HepG2 (cell line): ENCODE data around the gene PDCD10. TPM values are rescaled to one million over a fixed set of nuclear protein-coding genes. Genes with fewer than 3 reads are reported as not detected.

Experiments used
- ATAC-seq: fragments of 200-7000 bp; cut with Tn5 transposase; 3 replicates; pipeline ENCODE4 v1.9.1; 2020; ENCODE audit warnings: mild to moderate bottlenecking, moderate library complexity
- BruUV-seq: library from RNA; stranded (reverse); fragments of 400-500 nt; replicated peaks from 2 replicates; lab custom pipeline; 2021; lab: Mats Ljungman, UMichigan
- CTCF ChIA-PET: fragments of 300-600 bp; formaldehyde crosslinking; extraction: SDS; loops from one replicate; lab custom pipeline; 2021; ENCODE audit warnings: low total read pairs, inconsistent platforms, low intra/inter-chr PET ratio; lab: Yijun Ruan, JAX
- POLR2A ChIA-PET: fragments of 350-600 bp; sonication (Branson Sonifier 250); formaldehyde crosslinking; loops from one replicate; lab custom pipeline; 2020; ENCODE audit warnings: antibody characterized with exemption, inconsistent platforms; lab: Yijun Ruan, JAX
- DNase-seq: peaks from one replicate; pipeline ENCODE4 v3.0.0-alpha.2; 2015; ENCODE audit warnings: low spot score
- FAIRE-seq: peaks from 3 replicates; lab custom pipeline; 2011; peaks lifted over from hg19 to GRCh38; lab: Jason Lieb, UNC
- H2AFZ ChIP-seq: one replicate; pipeline ENCODE4 v1.6.1; 2011; ENCODE audit warnings: low read length, inconsistent platforms
- H3K27ac ChIP-seq: fragments of 300-600 bp; 3 replicates; pipeline ENCODE4 v1.8.0; 2011; ENCODE audit warnings: mixed run types, mild to moderate bottlenecking, mixed read lengths, low read length, inconsistent platforms; ENCODE audit not compliant: insufficient read depth; ENCODE audit errors: extremely low read length
- H3K27me3 ChIP-seq, 2 experiments: fragments of 200-600 bp in 1 of 2; 2 replicates in 1 of 2; 3 replicates in 1 of 2; pipeline versions ENCODE4 v1.6.0 to v1.8.0; 2011; ENCODE audit warnings: low read length in 2 of 2, mild to moderate bottlenecking in 2 of 2, moderate library complexity in 2 of 2, inconsistent platforms in 1 of 2; ENCODE audit not compliant: insufficient read depth in 2 of 2, control insufficient read depth in 1 of 2
- H3K36me3 ChIP-seq, 2 experiments: fragments of 200-600 bp in 1 of 2; replicated peaks in 1 of 2; 2 replicates in 1 of 2; 3 replicates in 1 of 2; pipeline versions ENCODE4 v1.5.1 to v1.8.0; 2011; ENCODE audit warnings: low read length in 2 of 2, inconsistent platforms in 1 of 2; ENCODE audit not compliant: insufficient read depth in 2 of 2, control insufficient read depth in 1 of 2
- H3K4me1 ChIP-seq: 2 replicates; pipeline ENCODE4 v1.5.1; 2012; ENCODE audit warnings: low read length, inconsistent platforms; ENCODE audit not compliant: insufficient read depth
- H3K4me2 ChIP-seq: 2 replicates; pipeline ENCODE4 v1.6.0; 2011; ENCODE audit warnings: low read depth, low read length, inconsistent platforms
- H3K4me3 ChIP-seq, 3 experiments: fragments of 200-600 bp in 1 of 3; sonication (generic), shearing (Covaris generic) in 1 of 3; replicated peaks in 1 of 3; 2 replicates each; pipeline ENCODE4 v1.5.1; 2011 to 2016; ENCODE audit warnings: low read length in 3 of 3, inconsistent platforms in 2 of 3, low read depth in 2 of 3, mild to moderate bottlenecking in 2 of 3, control low read depth in 1 of 3, mixed read lengths in 1 of 3; ENCODE audit not compliant: insufficient read depth in 1 of 3
- H3K79me2 ChIP-seq: one replicate; pipeline ENCODE4 v1.6.1; 2011; ENCODE audit warnings: low read length, inconsistent platforms; ENCODE audit not compliant: insufficient read depth
- H3K9ac ChIP-seq: 2 replicates; pipeline ENCODE4 v1.6.0; 2011; ENCODE audit warnings: mild to moderate bottlenecking, low read depth, low read length, inconsistent platforms; ENCODE audit not compliant: insufficient read depth
- H3K9me3 ChIP-seq: 2 replicates; pipeline ENCODE4 v1.5.1; 2012; ENCODE audit warnings: mild to moderate bottlenecking, low read length
- H4K20me1 ChIP-seq: 2 replicates; pipeline ENCODE4 v1.6.0; 2011; ENCODE audit warnings: inconsistent platforms, mild to moderate bottlenecking, low read length, moderate library complexity; ENCODE audit not compliant: insufficient read depth
- EP300 ChIP-seq, 3 experiments: sonication (generic) in 1 of 3; formaldehyde crosslinking in 1 of 3; IDR thresholded peaks; 2 replicates each; pipeline versions ENCODE4 v1.5.1 to v1.6.1; 2011 to 2020; ENCODE audit warnings: low read depth in 2 of 3, low read length in 2 of 3, borderline replicate concordance in 1 of 3, improper control_type of control experiment in 1 of 3, mild to moderate bottlenecking in 1 of 3, missing genetic modification reagents in 1 of 3, moderate library complexity in 1 of 3
- FOXK1 ChIP-seq: sonication (generic); formaldehyde crosslinking; IDR thresholded peaks from 2 replicates; pipeline ENCODE4 v1.4.0; 2020; ENCODE audit warnings: low read depth, missing genetic modification reagents, borderline replicate concordance
- HMG20B ChIP-seq: conservative IDR thresholded peaks from 2 replicates; pipeline ENCODE4 v1.6.1; 2016; ENCODE audit warnings: missing genetic modification reagents, missing compliant biosample characterization
- SMARCC2 ChIP-seq: fragments of 450-650 bp; IDR thresholded peaks from 2 replicates; pipeline ENCODE4 v1.6.1; 2017; ENCODE audit warnings: antibody characterized with exemption, mild to moderate bottlenecking
- SP1 ChIP-seq, 2 experiments: fragments of 450-650 bp in 1 of 2; sonication (generic) in 1 of 2; formaldehyde crosslinking in 1 of 2; IDR thresholded peaks; 2 replicates each; pipeline versions ENCODE4 v1.4.0 to v1.6.1; 2016 to 2020; ENCODE audit warnings: missing genetic modification reagents in 1 of 2
- SP5 ChIP-seq: IDR thresholded peaks from 2 replicates; pipeline ENCODE4 v1.6.1; 2016; ENCODE audit warnings: low read depth, borderline replicate concordance
- TOPORS ChIP-seq: sonication (generic); formaldehyde crosslinking; IDR thresholded peaks from 2 replicates; pipeline ENCODE4 v1.8.0; 2023; ENCODE audit warnings: mild to moderate bottlenecking, missing genetic modification reagents
- ZNF451 ChIP-seq: sonication (generic); formaldehyde crosslinking; IDR thresholded peaks from 2 replicates; pipeline ENCODE4 v1.5.0; 2020; ENCODE audit warnings: mild to moderate bottlenecking, missing genetic modification reagents
- ZNF607 ChIP-seq: sonication (generic); formaldehyde crosslinking; IDR thresholded peaks from 2 replicates; pipeline ENCODE4 v1.5.1; 2020; ENCODE audit warnings: missing genetic modification reagents, mild to moderate bottlenecking, borderline replicate concordance
- WGBS: methylation state at CpG from one replicate; pipeline ENCODE4 v1.1.6; 2017; ENCODE audit warnings: low lambda C conversion rate; 5-methylcytosine and 5-hydroxymethylcytosine counted together
- in situ Hi-C: cut with HindIII; loops from 2 replicates; pipeline ENCODE4 v1.10.0; 2017; ENCODE audit warnings: low pct_unique_long_range_greater_than_20kb; ENCODE audit not compliant: extremely low pct_ligation_motif_present
- intact Hi-C: fragments of 100-400 bp; cut with micrococcal nuclease; formaldehyde crosslinking; loops from one replicate; pipeline ENCODE4 v1.10.0; 2022; ENCODE audit not compliant: unreplicated experiment
- polyA plus RNA-seq, 8 experiments: library from polyadenylated mRNA; depleted of rRNA in 3 of 8; stranded (reverse) in 7 of 8; unstranded in 1 of 8; fragments of >200 nt; fragmentation: Illumina TruSeq in 4 of 8; extraction: Trizol in 4 of 8; gene quantifications; 2 replicates each; pipeline versions ENCODE4 v1.2.1 to v1.2.3, GENCODE V29; 2011 to 2016; ENCODE audit warnings: low read depth in 4 of 8, missing spikeins in 1 of 8, mixed read lengths in 1 of 8; ENCODE audit not compliant: insufficient read depth in 1 of 8
- total RNA-seq, 5 experiments: library from RNA; depleted of rRNA; stranded (reverse); fragments of >200 nt; fragmentation: Illumina TruSeq; extraction: Trizol; gene quantifications; 2 replicates each; pipeline ENCODE4 v1.2.3, GENCODE V29; 2016; ENCODE audit warnings: low read depth in 1 of 5
- TF ChIP-seq, protein P1 (sequence below): sonication (generic); formaldehyde crosslinking; conservative IDR thresholded peaks from 2 replicates; pipeline ENCODE4 v1.5.0; 2020; ENCODE audit warnings: missing genetic modification reagents
- TF ChIP-seq, protein P2 (sequence below): sonication (generic); formaldehyde crosslinking; IDR thresholded peaks from 2 replicates; pipeline ENCODE4 v1.8.1; 2022; ENCODE audit warnings: mild to moderate bottlenecking, missing genetic modification reagents
- TF ChIP-seq, protein P3 (sequence below): IDR thresholded peaks from 2 replicates; pipeline ENCODE4 v1.6.1; 2016; ENCODE audit warnings: mild to moderate bottlenecking

The PDCD10 gene
- total and polyA plus RNA-seq, 2 of the 13 experiments (the other 11 are each of a cell fraction or from before 2014, with no cell fraction given) = 48.5 to 53.9 TPM

DNA sequence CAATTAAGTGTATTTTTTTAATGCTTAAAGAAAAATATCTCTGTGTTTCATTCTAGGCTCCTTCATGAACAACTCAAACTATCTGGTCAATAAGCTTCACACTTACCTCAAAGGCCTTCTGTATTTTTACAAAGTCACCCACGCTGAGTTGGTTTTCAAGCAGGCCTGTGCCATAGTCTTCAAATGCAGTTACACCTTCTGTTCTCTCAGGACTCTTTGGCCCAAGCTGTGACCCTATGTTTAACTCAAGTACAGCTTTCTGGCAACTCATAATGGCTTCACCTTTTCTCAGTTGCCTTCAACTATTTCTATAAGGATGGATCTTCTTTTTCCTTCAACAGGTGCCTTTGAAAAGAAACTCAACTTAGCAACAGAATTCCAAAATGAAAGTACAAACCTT, 81.5 kb downstream of the PDCD10 start:
- Histone ChIP-seq H4K20me1 (no peaks in the 10 kb centered on the region), H3K4me1 (no peaks in the 10 kb centered on the region), H3K36me3 (no peaks in the 10 kb centered on the region), H3K4me2 (no peak overlapping the region), H3K9me3 (no peaks in the 10 kb centered on the region), H3K27ac (no peak overlapping the region), H2AFZ (no peak overlapping the region), H3K4me3 (no peak overlapping the region), H3K9ac (no peak overlapping the region), H3K27me3 (no peaks in the 10 kb centered on the region), H3K79me2 (no peaks in the 10 kb centered on the region)
- no peak for ATAC-seq
- in situ Hi-C loops = no loop called here
- intact Hi-C loops = no loop called here
- WGBS = 69% methylated on average over 1 of the region's 1 CpG
- FAIRE-seq = no peak
- ChIA-PET POLR2A (no interaction called here), CTCF (no interaction called here)
- no peak for TF ChIP-seq FOXK1
- TF ChIP-seq, protein P1, sequence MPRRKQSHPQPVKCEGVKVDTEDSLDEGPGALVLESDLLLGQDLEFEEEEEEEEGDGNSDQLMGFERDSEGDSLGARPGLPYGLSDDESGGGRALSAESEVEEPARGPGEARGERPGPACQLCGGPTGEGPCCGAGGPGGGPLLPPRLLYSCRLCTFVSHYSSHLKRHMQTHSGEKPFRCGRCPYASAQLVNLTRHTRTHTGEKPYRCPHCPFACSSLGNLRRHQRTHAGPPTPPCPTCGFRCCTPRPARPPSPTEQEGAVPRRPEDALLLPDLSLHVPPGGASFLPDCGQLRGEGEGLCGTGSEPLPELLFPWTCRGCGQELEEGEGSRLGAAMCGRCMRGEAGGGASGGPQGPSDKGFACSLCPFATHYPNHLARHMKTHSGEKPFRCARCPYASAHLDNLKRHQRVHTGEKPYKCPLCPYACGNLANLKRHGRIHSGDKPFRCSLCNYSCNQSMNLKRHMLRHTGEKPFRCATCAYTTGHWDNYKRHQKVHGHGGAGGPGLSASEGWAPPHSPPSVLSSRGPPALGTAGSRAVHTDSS (CRISPR knock-in tag) = no peak
- no peak for TF ChIP-seq ZNF451 (CRISPR knock-in tag)
- TF ChIP-seq, protein P2, sequence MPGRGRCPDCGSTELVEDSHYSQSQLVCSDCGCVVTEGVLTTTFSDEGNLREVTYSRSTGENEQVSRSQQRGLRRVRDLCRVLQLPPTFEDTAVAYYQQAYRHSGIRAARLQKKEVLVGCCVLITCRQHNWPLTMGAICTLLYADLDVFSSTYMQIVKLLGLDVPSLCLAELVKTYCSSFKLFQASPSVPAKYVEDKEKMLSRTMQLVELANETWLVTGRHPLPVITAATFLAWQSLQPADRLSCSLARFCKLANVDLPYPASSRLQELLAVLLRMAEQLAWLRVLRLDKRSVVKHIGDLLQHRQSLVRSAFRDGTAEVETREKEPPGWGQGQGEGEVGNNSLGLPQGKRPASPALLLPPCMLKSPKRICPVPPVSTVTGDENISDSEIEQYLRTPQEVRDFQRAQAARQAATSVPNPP = no peak
- no peak for TF ChIP-seq SMARCC2
- TF ChIP-seq, protein P3, sequence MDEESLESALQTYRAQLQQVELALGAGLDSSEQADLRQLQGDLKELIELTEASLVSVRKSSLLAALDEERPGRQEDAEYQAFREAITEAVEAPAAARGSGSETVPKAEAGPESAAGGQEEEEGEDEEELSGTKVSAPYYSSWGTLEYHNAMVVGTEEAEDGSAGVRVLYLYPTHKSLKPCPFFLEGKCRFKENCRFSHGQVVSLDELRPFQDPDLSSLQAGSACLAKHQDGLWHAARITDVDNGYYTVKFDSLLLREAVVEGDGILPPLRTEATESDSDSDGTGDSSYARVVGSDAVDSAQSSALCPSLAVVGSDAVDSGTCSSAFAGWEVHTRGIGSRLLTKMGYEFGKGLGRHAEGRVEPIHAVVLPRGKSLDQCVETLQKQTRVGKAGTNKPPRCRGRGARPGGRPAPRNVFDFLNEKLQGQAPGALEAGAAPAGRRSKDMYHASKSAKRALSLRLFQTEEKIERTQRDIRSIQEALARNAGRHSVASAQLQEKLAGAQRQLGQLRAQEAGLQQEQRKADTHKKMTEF = no peak
- TF ChIP-seq SP1 (IDR thresholded peaks at IDR 0.05) = no peak
- TF ChIP-seq SP1 (CRISPR knock-in tag; IDR thresholded peaks at IDR 0.05) = no peak
- no peak for TF ChIP-seq SP5 (CRISPR knock-in tag)
- TF ChIP-seq EP300 (IDR thresholded peaks at IDR 0.05; ENCODE audit: low read depth in 2 of 2, low read length in 2 of 2) = no peak
- no peak for TF ChIP-seq EP300 (CRISPR knock-in tag; IDR thresholded peaks at IDR 0.05; ENCODE audit: borderline replicate concordance)
- no peak for TF ChIP-seq TOPORS
- TF ChIP-seq HMG20B (CRISPR knock-in tag) = no peak
- TF ChIP-seq ZNF607 (CRISPR knock-in tag) = no peak
- no TSS peak for BruUV-seq
- DNase-seq = no peak
